ENCODE data around the gene CRHR1. TPM values are rescaled to one million over a fixed set of nuclear protein-coding genes. Genes with fewer than 3 reads are reported as not detected.

The CRHR1 gene
- total RNA-seq, 4 donors from 2014 or later = 0.75 TPM; not detected in 3

GRCh38 chr17:45776896-45777295 lies 7.2 kb upstream of the CRHR1 start:
- TF ChIP-seq CTCF (IDR thresholded peaks at IDR 0.05; ENCODE audit: low read depth) = no peak

GRCh38 chr17:45777388-45777787 lies 6.7 kb upstream of the CRHR1 start:
- no peak for TF ChIP-seq CTCF (IDR thresholded peaks at IDR 0.05; ENCODE audit: low read depth)

GRCh38 chr17:45780921-45781320 lies 3.2 kb upstream of the CRHR1 start:
- TF ChIP-seq CTCF (IDR thresholded peaks at IDR 0.05; ENCODE audit: low read depth) = no peak

GRCh38 chr17:45782889-45783592 lies 1.1 kb upstream of the CRHR1 start:
- no peak for TF ChIP-seq CTCF (IDR thresholded peaks at IDR 0.05; ENCODE audit: low read depth)

GRCh38 chr17:45783593-45784292 lies 377 bp upstream of the CRHR1 start:
- TF ChIP-seq CTCF (IDR thresholded peaks at IDR 0.05; ENCODE audit: low read depth) = no peak

GRCh38 chr17:45784741-45785479 lies 790 bp downstream of the CRHR1 start:
- no peak for TF ChIP-seq CTCF (IDR thresholded peaks at IDR 0.05; ENCODE audit: low read depth)
